GM10248 (cell line): ENCODE results near the gene VPS8.

Experiments used
- CTCF ChIA-PET: fragments of 300-600 bp; sonication (Branson Sonifier 250); formaldehyde crosslinking; extraction: SDS; loops from one replicate; lab custom pipeline; 2021; ENCODE audit warnings: antibody characterized with exemption; lab: Yijun Ruan, JAX
- POLR2A ChIA-PET: fragments of 350-650 bp; sonication (Branson Sonifier 250); formaldehyde crosslinking; extraction: SDS; loops from one replicate; lab custom pipeline; 2020; ENCODE audit warnings: antibody characterized with exemption; lab: Yijun Ruan, JAX
- DNase-seq: peaks from one replicate; pipeline ENCODE4 v3.0.0; 2012; ENCODE audit errors: extremely low spot score
- CTCF ChIP-seq: IDR thresholded peaks from 2 replicates; pipeline ENCODE4 v1.5.1; 2012; ENCODE audit warnings: mild to moderate bottlenecking, low read depth; ENCODE audit errors: extremely low read depth, missing control alignments, control extremely low read depth

Gene VPS8

GRCh38 chr3:184801241-184801785 lies 10.7 kb upstream of the VPS8 start:
- no peak for TF ChIP-seq CTCF
- DNase-seq: no peak
- ChIA-PET CTCF (interaction anchor here (0.8 to 4.6 kb wide), 8 partner anchors 10 to 235 kb away, joined by 3 to 19 read pairs (median 4); partner anchors contain the start of gene VPS8), POLR2A (no interaction called here)

DNA sequence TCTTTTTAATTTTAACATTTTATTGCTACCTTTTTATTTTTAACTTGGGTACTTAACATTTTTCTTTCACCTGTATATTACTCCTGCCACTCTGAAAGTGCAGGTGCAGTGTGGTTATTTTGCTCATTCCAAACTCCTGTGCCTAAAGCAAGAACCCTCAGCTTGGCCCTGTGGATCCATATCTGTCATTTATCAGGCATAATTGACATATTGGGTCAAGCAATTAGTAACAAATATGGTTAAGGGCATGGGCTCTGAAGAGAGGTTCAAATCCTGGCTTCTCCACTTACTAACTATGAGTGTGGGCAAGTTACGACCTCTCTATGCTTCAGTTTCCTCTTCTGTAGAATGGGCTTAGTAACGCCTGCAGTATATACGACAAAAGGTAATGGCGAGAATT lies 9.8 kb upstream of the VPS8 start:
- POLR2A ChIA-PET: no interaction called here
- CTCF ChIA-PET: interaction anchor here (1.1 to 4.6 kb wide), 5 partner anchors 10 to 236 kb away, joined by 3 to 19 read pairs (median 6); partner anchors contain the start of gene VPS8

DNA sequence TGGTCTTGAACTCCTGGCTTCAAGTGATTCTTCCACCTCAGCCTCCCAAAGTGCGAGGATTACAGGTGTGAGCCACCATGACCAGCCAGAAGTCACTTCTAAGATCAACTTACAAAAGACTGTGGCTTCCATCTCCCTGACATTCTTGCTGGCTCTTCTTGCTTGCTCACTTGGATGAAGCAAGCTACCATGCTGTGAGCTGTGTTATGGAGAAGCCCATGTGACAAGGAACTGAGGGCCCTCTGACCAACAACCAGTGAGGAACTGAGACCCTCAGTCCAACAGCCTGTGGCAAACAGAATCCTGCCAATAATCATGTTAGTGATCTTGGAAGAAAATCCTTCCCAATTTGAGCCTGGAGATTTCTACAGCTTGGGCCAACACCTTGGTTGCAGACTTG lies 7.2 kb upstream of the VPS8 start:
- POLR2A ChIA-PET: no interaction called here
- CTCF ChIA-PET: interaction anchor here (1.4 to 4.6 kb wide), 6 partner anchors 8 to 504 kb away, joined by 3 to 19 read pairs (median 6); partner anchors contain the start of gene EPHB3

More for the DNA sequence above, 9.8 kb upstream of the VPS8 start:
- no peak for DNase-seq
- TF ChIP-seq CTCF: no peak

GRCh38 chr3:184805351-184806038 lies 6.5 kb upstream of the VPS8 start:
- CTCF ChIA-PET: interaction anchor here (2.0 to 4.6 kb wide), 3 partner anchors 8 to 244 kb away, joined by 7 to 19 read pairs (median 12); partner anchors contain the start of gene EPHB3
- no peak for TF ChIP-seq CTCF
- POLR2A ChIA-PET: no interaction called here
- DNase-seq: no peak

More for the DNA sequence above, 7.2 kb upstream of the VPS8 start:
- TF ChIP-seq CTCF: no peak
- no peak for DNase-seq

DNA sequence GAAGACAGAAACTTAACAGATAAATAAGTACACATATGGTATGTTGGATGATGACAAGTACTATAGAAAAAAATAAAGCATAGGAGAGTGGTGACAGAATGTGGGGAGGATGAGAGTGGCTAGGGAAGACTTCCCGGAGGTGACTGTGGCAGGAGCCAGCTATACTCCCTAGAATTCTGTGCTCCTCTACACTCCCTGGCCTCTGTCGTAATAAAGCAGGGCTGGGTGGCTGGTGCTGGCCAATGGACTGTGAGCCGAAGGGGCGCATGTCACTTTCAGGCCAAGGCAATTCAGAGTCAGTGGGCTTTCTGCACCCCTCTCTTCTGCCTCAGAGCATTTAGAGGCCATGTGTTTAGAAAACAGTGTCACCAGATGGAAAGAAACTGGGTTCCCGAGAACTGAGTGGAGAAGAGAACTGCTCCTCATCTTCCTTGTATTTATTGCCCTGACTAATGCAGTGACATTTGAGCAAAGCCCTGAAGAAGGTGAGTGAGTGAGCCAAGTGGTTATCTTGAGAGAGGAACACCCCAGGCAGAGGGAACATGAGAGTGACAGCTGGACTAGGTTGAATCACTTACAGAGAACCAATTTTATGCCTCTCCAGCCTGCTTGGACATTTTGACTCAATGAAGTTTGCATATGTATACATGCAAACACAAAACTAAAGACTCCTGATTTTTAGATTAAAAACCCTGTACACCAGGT lies 5.2 kb upstream of the VPS8 start:
- ChIA-PET CTCF (interaction anchor here (0.7 to 3.4 kb wide), 3 partner anchors 9 to 246 kb away, joined by 3 to 12 read pairs (median 3); partner anchors contain the start of gene EPHB3), POLR2A (no interaction called here)
- DNase-seq: no peak
- no peak for TF ChIP-seq CTCF

DNA sequence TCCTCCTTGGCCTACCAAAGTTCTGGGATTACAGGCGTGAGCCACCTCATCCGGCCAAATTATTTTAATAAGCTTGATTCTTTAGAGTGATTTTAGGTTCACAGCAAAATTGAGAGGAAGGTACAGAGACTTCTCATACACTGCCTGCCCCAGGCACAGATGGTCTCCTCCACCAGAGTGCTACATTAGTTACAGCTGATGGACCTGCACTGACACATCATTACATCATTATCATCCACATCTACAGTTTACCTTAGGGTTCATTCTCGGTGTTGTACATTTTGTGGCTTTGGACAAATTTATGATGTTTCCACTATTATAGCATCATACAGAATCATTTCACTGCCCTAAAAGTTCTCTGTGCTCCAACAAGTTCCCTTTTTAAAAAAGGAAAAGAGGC lies 4.4 kb upstream of the VPS8 start:
- CTCF ChIA-PET: interaction anchor here (1.1 to 2.0 kb wide), 6 partner anchors 8 to 369 kb away, joined by 3 to 10 read pairs (median 4); no protein-coding TSS in a partner anchor
- no peak for DNase-seq
- no peak for TF ChIP-seq CTCF
- POLR2A ChIA-PET: no interaction called here
